ENCODE data around the gene DSTN. TPM values are rescaled to one million over a fixed set of nuclear protein-coding genes. Genes with fewer than 3 reads are reported as not detected.
A peak's percentile ranks its signal among the peaks of the same experiment; 100 is the strongest.

Gene DSTN
- total RNA-seq, 4 donors from 2014 or later = 280 to 589 (median 373) TPM

DNA sequence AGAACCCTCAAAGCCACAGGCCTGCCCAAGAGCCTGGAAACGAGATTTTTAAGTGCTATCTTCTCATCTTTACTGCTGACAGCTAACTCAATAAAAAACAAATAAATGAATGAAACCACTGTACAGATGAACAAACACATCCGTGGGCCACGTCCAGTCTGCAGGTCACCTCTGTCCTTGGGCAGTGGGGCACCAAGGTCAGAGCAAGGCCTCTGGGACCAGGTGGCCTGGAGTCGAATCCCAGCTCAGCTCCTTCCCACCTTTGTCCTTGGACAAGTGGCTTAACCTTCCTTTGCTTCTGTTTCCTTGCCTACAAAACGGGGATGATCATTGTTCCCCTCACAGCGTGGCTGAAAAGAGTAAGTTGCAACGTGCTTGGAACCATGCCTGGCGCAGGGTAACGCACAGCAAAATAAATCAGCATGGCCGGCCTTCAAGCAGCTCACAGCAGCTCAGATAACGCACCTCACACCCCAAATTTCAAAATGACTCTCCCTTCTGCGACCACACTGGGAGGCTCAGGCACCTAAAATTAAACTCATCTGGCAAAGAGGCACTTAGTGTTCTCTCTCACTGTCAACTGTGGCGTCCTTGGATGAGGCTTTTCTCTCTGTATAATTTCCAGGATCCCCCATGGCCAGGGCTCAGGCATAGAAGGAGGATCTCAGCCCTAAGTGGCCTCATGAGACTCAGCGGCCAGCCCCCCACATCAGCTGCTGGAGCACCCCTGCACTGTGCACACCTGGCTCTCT lies 76.5 kb downstream of the DSTN start:
- TF ChIP-seq POLR2AphosphoS5 (IDR thresholded peaks at IDR 0.05) (no peak), POLR2A (IDR thresholded peaks at IDR 0.05) (no peak), EP300 (IDR thresholded peaks at IDR 0.05; ENCODE audit: low read depth) (no peak)
- TF ChIP-seq, protein P1, sequence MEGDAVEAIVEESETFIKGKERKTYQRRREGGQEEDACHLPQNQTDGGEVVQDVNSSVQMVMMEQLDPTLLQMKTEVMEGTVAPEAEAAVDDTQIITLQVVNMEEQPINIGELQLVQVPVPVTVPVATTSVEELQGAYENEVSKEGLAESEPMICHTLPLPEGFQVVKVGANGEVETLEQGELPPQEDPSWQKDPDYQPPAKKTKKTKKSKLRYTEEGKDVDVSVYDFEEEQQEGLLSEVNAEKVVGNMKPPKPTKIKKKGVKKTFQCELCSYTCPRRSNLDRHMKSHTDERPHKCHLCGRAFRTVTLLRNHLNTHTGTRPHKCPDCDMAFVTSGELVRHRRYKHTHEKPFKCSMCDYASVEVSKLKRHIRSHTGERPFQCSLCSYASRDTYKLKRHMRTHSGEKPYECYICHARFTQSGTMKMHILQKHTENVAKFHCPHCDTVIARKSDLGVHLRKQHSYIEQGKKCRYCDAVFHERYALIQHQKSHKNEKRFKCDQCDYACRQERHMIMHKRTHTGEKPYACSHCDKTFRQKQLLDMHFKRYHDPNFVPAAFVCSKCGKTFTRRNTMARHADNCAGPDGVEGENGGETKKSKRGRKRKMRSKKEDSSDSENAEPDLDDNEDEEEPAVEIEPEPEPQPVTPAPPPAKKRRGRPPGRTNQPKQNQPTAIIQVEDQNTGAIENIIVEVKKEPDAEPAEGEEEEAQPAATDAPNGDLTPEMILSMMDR (IDR thresholded peaks at IDR 0.05) = no peak
- 0 to 45% methylated on average over 1 to 14 of the region's 14 CpGs for WGBS, 2 donors (ENCODE audit: low coverage in 1 of 2)
- no peaks in the 10 kb centered on the region for H3K9me3 ChIP-seq
- no peak for DNase-seq
- H3K27me3 ChIP-seq = no peaks in the 10 kb centered on the region
- no peak overlapping the region for H3K4me3 ChIP-seq
- H3K27ac ChIP-seq = peak overlapping the region; percentile 14 to 40 (median 24)
- intact Hi-C loops (cut with DNase I; ENCODE audit: low total_unique reads) = no loop called here
- peaks cover 55 to 76% (median 69%) of the 10 kb centered on the region in 4 donors for H3K4me1 ChIP-seq
- in situ Hi-C loops (cut with MboI; ENCODE audit: low pct_ligation_motif_present in 1 of 4, low pct_unique_long_range_greater_than_20kb in 1 of 4, low sequenced_read_pairs in 3 of 4) = loop anchor here in 2 of 4 donors (25.0 kb wide), 1 partner anchor 109 kb away; the partner anchor contains the start of gene BFSP1 (in 2 of the 2)
- H3K36me3 ChIP-seq = peaks cover 0 to 16% (median 9%) of the 10 kb centered on the region in 4 donors

GRCh38 chr20:17646961-17647301 lies 77.1 kb downstream of the DSTN start:
- DNase-seq = no peak
- TF ChIP-seq, protein P1 (IDR thresholded peaks at IDR 0.05) = no peak
- TF ChIP-seq POLR2AphosphoS5 (IDR thresholded peaks at IDR 0.05) (no peak), POLR2A (IDR thresholded peaks at IDR 0.05) (no peak), EP300 (IDR thresholded peaks at IDR 0.05; ENCODE audit: low read depth) (no peak)
- 55% methylated on average over 5 of the region's 5 CpGs; no CpG with 5 or more reads in 1 of the 2 donors for WGBS, 2 donors (ENCODE audit: low coverage in 1 of 2)
- Histone ChIP-seq H3K27ac (peak overlapping the region; percentile 14 to 40 (median 24)), H3K4me1 (peaks cover 60 to 81% (median 72%) of the 10 kb centered on the region in 4 donors), H3K27me3 (no peaks in the 10 kb centered on the region), H3K4me3 (no peak overlapping the region), H3K9me3 (no peaks in the 10 kb centered on the region), H3K36me3 (peaks cover 0 to 11% (median 7%) of the 10 kb centered on the region in 4 donors)
- in situ Hi-C loops (cut with MboI; ENCODE audit: low pct_ligation_motif_present in 1 of 4, low pct_unique_long_range_greater_than_20kb in 1 of 4, low sequenced_read_pairs in 3 of 4) (loop anchor here in 2 of 4 donors (25.0 kb wide), 1 partner anchor 110 kb away; the partner anchor contains the start of gene BFSP1 (in 2 of the 2)), intact Hi-C loops (cut with DNase I; ENCODE audit: low total_unique reads) (no loop called here)

- DNase-seq = no peak
- Histone ChIP-seq H3K36me3 (peaks cover 0 to 5% (median 1%) of the 10 kb centered on the region in 4 donors), H3K4me1 (peaks cover 63 to 87% (median 75%) of the 10 kb centered on the region in 4 donors), H3K4me3 (no peak overlapping the region), H3K27ac (peak overlapping the region; percentile 21 to 40 (median 24)), H3K9me3 (no peaks in the 10 kb centered on the region), H3K27me3 (no peaks in the 10 kb centered on the region)
- WGBS, 2 donors (ENCODE audit: low coverage in 1 of 2) = 80% methylated on average over 17 of the region's 20 CpGs; no CpG with 5 or more reads in 1 of the 2 donors
- TF ChIP-seq POLR2AphosphoS5 (IDR thresholded peaks at IDR 0.05) = no peak
- TF ChIP-seq EP300 (IDR thresholded peaks at IDR 0.05; ENCODE audit: low read depth) = no peak
- TF ChIP-seq POLR2A (IDR thresholded peaks at IDR 0.05) = no peak
- TF ChIP-seq, protein P1 (IDR thresholded peaks at IDR 0.05) = no peak
- in situ Hi-C loops (cut with MboI; ENCODE audit: low pct_ligation_motif_present in 1 of 4, low pct_unique_long_range_greater_than_20kb in 1 of 4, low sequenced_read_pairs in 3 of 4) = loop anchor here in 2 of 4 donors (25.0 kb wide), 1 partner anchor 110 kb away; the partner anchor contains the start of gene BFSP1 (in 2 of the 2)
- intact Hi-C loops (cut with DNase I; ENCODE audit: low total_unique reads) = no loop called here
These were observed 77.8 kb downstream of the DSTN start for GRCh38 chr20:17647391-17648314.

- no peak for DNase-seq
- in situ Hi-C loops (cut with MboI; ENCODE audit: low pct_ligation_motif_present in 1 of 4, low pct_unique_long_range_greater_than_20kb in 1 of 4, low sequenced_read_pairs in 3 of 4) (loop anchor here in 2 of 4 donors (25.0 kb wide), 1 partner anchor 111 kb away; the partner anchor contains the start of gene BFSP1 (in 2 of the 2)), intact Hi-C loops (cut with DNase I; ENCODE audit: low total_unique reads) (no loop called here)
- no peak overlapping the region for H3K4me3 ChIP-seq
- 69 to 93% methylated on average over 2 to 10 of the region's 10 CpGs for WGBS, 2 donors (ENCODE audit: low coverage in 1 of 2)
- no peak for TF ChIP-seq POLR2AphosphoS5 (IDR thresholded peaks at IDR 0.05)
- no peak for TF ChIP-seq POLR2A (IDR thresholded peaks at IDR 0.05)
- TF ChIP-seq EP300 (IDR thresholded peaks at IDR 0.05; ENCODE audit: low read depth) = no peak
- TF ChIP-seq, protein P1 (IDR thresholded peaks at IDR 0.05) = no peak
- H3K9me3 ChIP-seq = no peaks in the 10 kb centered on the region
- H3K36me3 ChIP-seq = no peaks in the 10 kb centered on the region
- H3K27me3 ChIP-seq = no peaks in the 10 kb centered on the region
- peaks cover 63 to 89% (median 77%) of the 10 kb centered on the region in 4 donors for H3K4me1 ChIP-seq
- peak overlapping the region; percentile 21 to 40 (median 24) for H3K27ac ChIP-seq
These were observed 78.4 kb downstream of the DSTN start for GRCh38 chr20:17648315-17648646.

Measured in transverse colon (tissue), 4 donors.